ENCODE results near the gene UGT2B17. TPM values are rescaled to one million over a fixed set of nuclear protein-coding genes. Genes with fewer than 3 reads are reported as not detected.
"Not testable (repeated sequence)": the region's sequence is repeated elsewhere in the genome, so short reads cannot be mapped to it uniquely, and the experiment has no call there.

UGT2B17 gene
- total and polyA plus RNA-seq, 4 donors, result 1.3 TPM; not detected in 3

DNA sequence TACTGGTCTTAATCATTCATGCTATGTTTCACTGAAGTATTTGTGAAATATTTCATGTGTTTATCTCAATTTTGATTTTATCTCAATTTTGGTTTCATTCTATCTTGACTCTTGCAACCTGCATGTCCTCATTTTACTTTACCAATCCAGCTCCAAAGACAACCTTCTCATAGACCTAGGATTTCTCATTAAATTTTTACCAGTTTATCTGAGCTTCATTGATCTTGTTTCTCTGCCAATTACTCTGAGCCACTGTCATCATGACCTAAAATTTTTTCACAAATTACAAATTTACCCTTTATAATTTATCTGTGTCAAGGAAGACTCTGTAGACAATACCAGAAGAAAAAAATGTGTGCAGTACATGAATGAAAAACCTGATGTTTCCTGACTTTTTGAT is 18.6 kb upstream of the UGT2B17 start:
- no peak for ATAC-seq (ENCODE audit: low FRiP score)
- Histone ChIP-seq H3K36me3 (ENCODE audit: control insufficient read depth in 1 of 2, insufficient read depth in 2 of 2, low read length in 1 of 2) (no peaks in the 10 kb centered on the region), H3K27ac (ENCODE audit: low read depth in 1 of 2, low read length in 2 of 2) (no peak overlapping the region), H3K9me3 (ENCODE audit: control insufficient read depth, low read length) (no peaks in the 10 kb centered on the region), H3K4me3 (ENCODE audit: low read length in 2 of 2) (no peak overlapping the region), H3K4me1 (ENCODE audit: control insufficient read depth in 1 of 2, insufficient read depth in 2 of 2, low read length in 2 of 2) (no peaks in the 10 kb centered on the region), H3K27me3 (ENCODE audit: control insufficient read depth in 1 of 2, insufficient read depth in 2 of 2, low read length in 1 of 2) (no peaks in the 10 kb centered on the region)
- DNase-seq, result no peak
- intact Hi-C loops (cut with DNase I), result no loop called here

DNA sequence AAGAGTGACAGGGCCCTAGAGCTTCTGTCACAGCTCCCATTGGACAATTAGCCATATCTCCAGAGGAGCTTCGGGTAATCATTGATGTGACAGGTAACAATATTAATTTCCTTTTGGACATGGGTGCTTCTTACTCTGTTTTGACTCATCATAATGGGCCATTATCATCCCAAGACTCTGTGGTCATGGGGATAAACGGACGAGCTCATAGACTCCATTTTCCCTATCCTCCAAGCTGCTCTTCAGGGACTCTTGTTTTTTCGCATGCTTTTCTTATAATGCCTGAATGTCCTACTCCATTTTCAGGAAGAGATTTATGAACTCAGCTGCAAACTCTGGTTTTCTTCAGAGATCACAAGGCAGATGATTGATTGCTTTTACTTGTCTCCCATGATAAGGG is 17.0 kb upstream of the UGT2B17 start:
- 41% methylated on average over 4 of the region's 4 CpGs; no CpG with 5 or more reads in 1 of the 2 donors for WGBS, 2 donors
- Histone ChIP-seq H3K27ac (ENCODE audit: low read depth in 1 of 2, low read length in 2 of 2) (no peak overlapping the region), H3K4me3 (ENCODE audit: low read length in 2 of 2) (no peak overlapping the region), H3K4me1 (ENCODE audit: control insufficient read depth in 1 of 2, insufficient read depth in 2 of 2, low read length in 2 of 2) (no peaks in the 10 kb centered on the region), H3K36me3 (ENCODE audit: control insufficient read depth in 1 of 2, insufficient read depth in 2 of 2, low read length in 1 of 2) (no peaks in the 10 kb centered on the region), H3K9me3 (ENCODE audit: control insufficient read depth, low read length) (no peaks in the 10 kb centered on the region), H3K27me3 (ENCODE audit: control insufficient read depth in 1 of 2, insufficient read depth in 2 of 2, low read length in 1 of 2) (no peaks in the 10 kb centered on the region)
- DNase-seq, result no peak
- ATAC-seq (ENCODE audit: low FRiP score), result no peak
- intact Hi-C loops (cut with DNase I), result no loop called here

- ATAC-seq (ENCODE audit: low FRiP score) (no peak), DNase-seq (no peak)
- 50% methylated on average over 1 of the region's 1 CpG; no CpG with 5 or more reads in 1 of the 2 donors for WGBS, 2 donors
- Histone ChIP-seq H3K27me3 (ENCODE audit: control insufficient read depth in 1 of 2, insufficient read depth in 2 of 2, low read length in 1 of 2) (no peaks in the 10 kb centered on the region), H3K27ac (ENCODE audit: low read depth in 1 of 2, low read length in 2 of 2) (no peak overlapping the region), H3K36me3 (ENCODE audit: control insufficient read depth in 1 of 2, insufficient read depth in 2 of 2, low read length in 1 of 2) (no peaks in the 10 kb centered on the region), H3K4me3 (ENCODE audit: low read length in 2 of 2) (no peak overlapping the region), H3K4me1 (ENCODE audit: control insufficient read depth in 1 of 2, insufficient read depth in 2 of 2, low read length in 2 of 2) (no peaks in the 10 kb centered on the region), H3K9me3 (ENCODE audit: control insufficient read depth, low read length) (no peaks in the 10 kb centered on the region)
- intact Hi-C loops (cut with DNase I), result no loop called here
These were observed 16.6 kb upstream of the UGT2B17 start for GRCh38 chr4:68592673-68593072.

GRCh38 chr4:68591204-68591603 is 15.1 kb upstream of the UGT2B17 start:
- no peak overlapping the region for H3K27ac ChIP-seq (ENCODE audit: low read depth in 1 of 2, low read length in 2 of 2)
- H3K27me3 ChIP-seq (ENCODE audit: control insufficient read depth in 1 of 2, insufficient read depth in 2 of 2, low read length in 1 of 2), result no peaks in the 10 kb centered on the region
- intact Hi-C loops (cut with DNase I), result no loop called here
- DNase-seq (no peak), ATAC-seq (ENCODE audit: low FRiP score) (no peak)
- no peaks in the 10 kb centered on the region for H3K9me3 ChIP-seq (ENCODE audit: control insufficient read depth, low read length)
- WGBS, 2 donors, result 86% methylated on average over 1 of the region's 1 CpG; no CpG with 5 or more reads in 1 of the 2 donors
- no peaks in the 10 kb centered on the region for H3K4me1 ChIP-seq (ENCODE audit: control insufficient read depth in 1 of 2, insufficient read depth in 2 of 2, low read length in 2 of 2)
- H3K36me3 ChIP-seq (ENCODE audit: control insufficient read depth in 1 of 2, insufficient read depth in 2 of 2, low read length in 1 of 2), result no peaks in the 10 kb centered on the region
- H3K4me3 ChIP-seq (ENCODE audit: low read length in 2 of 2), result no peak overlapping the region

DNA sequence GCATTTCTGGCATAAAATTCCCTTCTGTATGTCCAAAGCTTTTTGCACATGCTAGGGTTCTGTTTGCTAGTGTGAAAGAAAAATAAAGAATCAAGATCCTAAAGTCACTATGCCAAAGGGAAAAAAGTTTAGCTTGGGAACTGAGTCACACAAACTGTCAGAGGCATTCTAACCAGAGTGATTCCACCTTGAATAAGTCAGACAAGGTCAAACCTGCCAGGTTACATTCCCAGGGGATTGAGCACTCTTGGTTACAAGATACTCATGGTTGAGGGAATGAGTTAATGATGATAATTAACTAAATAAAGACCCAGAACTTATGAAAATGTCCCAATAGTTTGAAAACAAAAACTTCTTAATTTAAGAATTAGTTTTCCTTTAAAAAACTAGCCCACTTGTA is 13.7 kb upstream of the UGT2B17 start:
- H3K36me3 ChIP-seq (ENCODE audit: control insufficient read depth in 1 of 2, insufficient read depth in 2 of 2, low read length in 1 of 2), result no peaks in the 10 kb centered on the region
- H3K4me1 ChIP-seq (ENCODE audit: control insufficient read depth in 1 of 2, insufficient read depth in 2 of 2, low read length in 2 of 2), result no peaks in the 10 kb centered on the region
- ATAC-seq (ENCODE audit: low FRiP score) (no peak), DNase-seq (no peak)
- intact Hi-C loops (cut with DNase I), result no loop called here
- no peaks in the 10 kb centered on the region for H3K27me3 ChIP-seq (ENCODE audit: control insufficient read depth in 1 of 2, insufficient read depth in 2 of 2, low read length in 1 of 2)
- H3K9me3 ChIP-seq (ENCODE audit: control insufficient read depth, low read length), result no peaks in the 10 kb centered on the region
- H3K27ac ChIP-seq (ENCODE audit: low read depth in 1 of 2, low read length in 2 of 2), result no peak overlapping the region
- no peak overlapping the region for H3K4me3 ChIP-seq (ENCODE audit: low read length in 2 of 2)

DNA sequence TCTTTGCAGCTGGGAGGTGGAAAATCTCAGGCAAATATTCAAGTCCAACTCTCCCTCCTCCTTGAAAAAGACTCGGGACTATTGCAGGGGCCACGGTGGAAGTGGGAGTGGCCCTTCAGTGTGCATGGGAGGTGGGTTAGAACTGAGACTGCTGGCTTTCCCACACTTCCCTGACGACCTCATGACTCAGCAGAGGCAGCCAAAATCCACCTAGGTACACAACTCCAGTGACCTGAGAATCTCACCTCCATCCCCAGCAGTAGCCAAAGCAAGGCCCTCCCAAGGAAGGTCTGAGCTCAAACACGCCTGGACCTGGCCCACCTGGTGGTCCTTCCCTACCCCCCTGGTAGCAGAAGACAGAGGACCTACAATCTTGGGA is 6.2 kb upstream of the UGT2B17 start:
- ATAC-seq (ENCODE audit: low FRiP score) (no peak), DNase-seq (no peak)
- H3K9me3 ChIP-seq (ENCODE audit: control insufficient read depth, low read length), result no peaks in the 10 kb centered on the region
- H3K27me3 ChIP-seq (ENCODE audit: control insufficient read depth in 1 of 2, insufficient read depth in 2 of 2, low read length in 1 of 2), result no peaks in the 10 kb centered on the region
- intact Hi-C loops (cut with DNase I), result no loop called here
- no peaks in the 10 kb centered on the region for H3K4me1 ChIP-seq (ENCODE audit: control insufficient read depth in 1 of 2, insufficient read depth in 2 of 2, low read length in 2 of 2)
- no peak overlapping the region for H3K27ac ChIP-seq (ENCODE audit: low read depth in 1 of 2, low read length in 2 of 2)
- WGBS, 2 donors, result 83% methylated on average over 4 of the region's 4 CpGs; no CpG with 5 or more reads in 1 of the 2 donors
- H3K4me3 ChIP-seq (ENCODE audit: low read length in 2 of 2), result no peak overlapping the region
- no peaks in the 10 kb centered on the region for H3K36me3 ChIP-seq (ENCODE audit: control insufficient read depth in 1 of 2, insufficient read depth in 2 of 2, low read length in 1 of 2)

GRCh38 chr4:68581383-68582338 is 5.5 kb upstream of the UGT2B17 start:
- DNase-seq (no peak), ATAC-seq (ENCODE audit: low FRiP score) (no peak)
- no peak overlapping the region for H3K27ac ChIP-seq (ENCODE audit: low read depth in 1 of 2, low read length in 2 of 2)
- 80% methylated on average over 6 of the region's 6 CpGs; no CpG with 5 or more reads in 1 of the 2 donors for WGBS, 2 donors
- intact Hi-C loops (cut with DNase I), result no loop called here
- no peaks in the 10 kb centered on the region for H3K36me3 ChIP-seq (ENCODE audit: control insufficient read depth in 1 of 2, insufficient read depth in 2 of 2, low read length in 1 of 2)
- H3K4me1 ChIP-seq (ENCODE audit: control insufficient read depth in 1 of 2, insufficient read depth in 2 of 2, low read length in 2 of 2), result no peaks in the 10 kb centered on the region
- no peaks in the 10 kb centered on the region for H3K27me3 ChIP-seq (ENCODE audit: control insufficient read depth in 1 of 2, insufficient read depth in 2 of 2, low read length in 1 of 2)
- no peaks in the 10 kb centered on the region for H3K9me3 ChIP-seq (ENCODE audit: control insufficient read depth, low read length)
- H3K4me3 ChIP-seq (ENCODE audit: low read length in 2 of 2), result no peak overlapping the region

GRCh38 chr4:68577590-68577989 is 1.5 kb upstream of the UGT2B17 start:
- ATAC-seq (ENCODE audit: low FRiP score) (no peak), DNase-seq (no peak)
- Histone ChIP-seq H3K4me3 (ENCODE audit: low read length in 2 of 2) (no peak overlapping the region), H3K36me3 (ENCODE audit: control insufficient read depth in 1 of 2, insufficient read depth in 2 of 2, low read length in 1 of 2) (no peaks in the 10 kb centered on the region), H3K4me1 (ENCODE audit: control insufficient read depth in 1 of 2, insufficient read depth in 2 of 2, low read length in 2 of 2) (no peaks in the 10 kb centered on the region), H3K27ac (ENCODE audit: low read depth in 1 of 2, low read length in 2 of 2) (no peak overlapping the region), H3K9me3 (ENCODE audit: control insufficient read depth, low read length) (no peaks in the 10 kb centered on the region), H3K27me3 (ENCODE audit: control insufficient read depth in 1 of 2, insufficient read depth in 2 of 2, low read length in 1 of 2) (no peaks in the 10 kb centered on the region)
- 96% methylated on average over 3 of the region's 3 CpGs; no CpG with 5 or more reads in 1 of the 2 donors for WGBS, 2 donors
- intact Hi-C loops (cut with DNase I), result no loop called here

DNA sequence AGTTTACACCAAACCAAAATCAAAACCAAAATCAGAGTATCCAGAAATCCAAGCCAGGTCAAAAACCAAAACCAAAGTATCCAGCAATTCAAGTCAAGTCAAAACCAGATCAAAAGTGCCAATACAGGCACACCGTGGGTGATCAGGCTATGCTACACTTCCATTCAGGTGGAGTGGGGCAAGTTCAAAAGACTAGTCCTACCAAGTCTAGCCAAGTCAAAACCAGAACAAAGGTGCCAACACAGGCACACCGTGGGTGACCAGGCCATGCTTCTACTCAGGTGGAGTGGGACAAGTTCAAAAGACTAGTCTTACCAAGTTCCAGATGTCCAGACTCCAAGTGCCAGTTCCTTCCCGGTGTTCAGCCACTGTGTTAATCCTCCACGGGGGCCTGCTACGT is 486 bp downstream of the UGT2B17 start:
- WGBS, 2 donors, result 90% methylated on average over 5 of the region's 5 CpGs; no CpG with 5 or more reads in 1 of the 2 donors
- intact Hi-C loops (cut with DNase I), result not testable (repeated sequence)

More for the DNA sequence above, 486 bp downstream of the UGT2B17 start:
- H3K9me3 ChIP-seq (ENCODE audit: control insufficient read depth, low read length); DNase-seq; H3K36me3 ChIP-seq (ENCODE audit: control insufficient read depth in 1 of 2, insufficient read depth in 2 of 2, low read length in 1 of 2); H3K27ac ChIP-seq (ENCODE audit: low read depth in 1 of 2, low read length in 2 of 2); ATAC-seq (ENCODE audit: low FRiP score); H3K4me1 ChIP-seq (ENCODE audit: control insufficient read depth in 1 of 2, insufficient read depth in 2 of 2, low read length in 2 of 2); H3K4me3 ChIP-seq (ENCODE audit: low read length in 2 of 2); H3K27me3 ChIP-seq (ENCODE audit: control insufficient read depth in 1 of 2, insufficient read depth in 2 of 2, low read length in 1 of 2): not testable (repeated sequence)
